ENCODE data around the gene ZFAND3. TPM values are rescaled to one million over a fixed set of nuclear protein-coding genes. Genes with fewer than 3 reads are reported as not detected.

Gene ZFAND3
- total RNA-seq, 1 experiment from 2014 or later = 107 TPM

DNA sequence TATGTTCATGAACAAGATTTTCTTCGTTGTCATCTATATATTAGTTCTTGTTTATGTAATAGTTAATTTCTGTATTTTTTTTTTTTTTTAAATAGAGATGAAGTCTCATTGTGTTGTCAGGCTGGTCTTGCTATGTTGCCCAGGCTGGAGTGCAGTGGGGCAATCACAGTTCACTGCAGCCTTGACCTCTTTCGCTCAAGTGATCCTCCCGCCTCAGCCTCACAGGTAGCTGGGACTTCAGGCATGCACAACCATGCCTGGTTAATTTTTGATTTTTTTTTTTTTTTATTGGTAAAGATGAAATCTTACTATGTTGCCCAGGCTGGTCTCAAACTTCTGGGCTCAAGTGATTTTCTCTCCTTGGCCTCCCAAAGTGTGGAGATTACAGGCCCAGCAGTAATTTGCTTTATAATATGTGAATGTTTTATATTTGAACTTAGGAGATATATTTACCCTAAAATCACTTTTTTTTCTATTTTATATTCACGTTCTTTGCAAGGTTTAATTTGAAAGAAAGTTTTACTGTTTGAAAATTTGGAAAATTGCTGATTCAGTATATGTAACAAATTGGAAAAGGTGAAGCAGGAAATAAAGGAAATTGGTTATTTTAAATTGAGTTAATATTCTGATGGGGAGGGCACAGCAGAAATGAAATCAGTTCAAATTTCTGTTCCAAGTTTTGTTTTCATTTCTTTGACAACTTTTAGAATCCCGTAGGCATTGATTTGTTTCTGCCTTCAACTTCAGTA is 56.2 kb downstream of the ZFAND3 start:
- ChIA-PET POLR2A (no interaction called here), CTCF (no interaction called here)
- H3K27ac Mint-ChIP-seq (ENCODE audit: unreplicated experiment) = no peak overlapping the region
- no peak for DNase-seq
- no peaks in the 10 kb centered on the region for H3K9me3 Mint-ChIP-seq (ENCODE audit: unreplicated experiment)
- H3K4me3 Mint-ChIP-seq (ENCODE audit: unreplicated experiment) = no peak overlapping the region
- intact Hi-C loops (cut with micrococcal nuclease; ENCODE audit: unreplicated experiment) = no loop called here
- H3K4me1 ChIP-seq = 0 out of 2 replicates have a peak, but pooled peaks cover 6% of the 10 kb centered on the region
- no TSS peak for BruUV-seq (replicated peaks)
- H3K27me3 ChIP-seq (replicated peaks; ENCODE audit: control insufficient read depth, insufficient read depth, low read length) = no peaks in the 10 kb centered on the region
- H3K36me3 Mint-ChIP-seq (ENCODE audit: insufficient read depth, unreplicated experiment) = peaks cover 17% of the 10 kb centered on the region
- TF ChIP-seq, protein P1, sequence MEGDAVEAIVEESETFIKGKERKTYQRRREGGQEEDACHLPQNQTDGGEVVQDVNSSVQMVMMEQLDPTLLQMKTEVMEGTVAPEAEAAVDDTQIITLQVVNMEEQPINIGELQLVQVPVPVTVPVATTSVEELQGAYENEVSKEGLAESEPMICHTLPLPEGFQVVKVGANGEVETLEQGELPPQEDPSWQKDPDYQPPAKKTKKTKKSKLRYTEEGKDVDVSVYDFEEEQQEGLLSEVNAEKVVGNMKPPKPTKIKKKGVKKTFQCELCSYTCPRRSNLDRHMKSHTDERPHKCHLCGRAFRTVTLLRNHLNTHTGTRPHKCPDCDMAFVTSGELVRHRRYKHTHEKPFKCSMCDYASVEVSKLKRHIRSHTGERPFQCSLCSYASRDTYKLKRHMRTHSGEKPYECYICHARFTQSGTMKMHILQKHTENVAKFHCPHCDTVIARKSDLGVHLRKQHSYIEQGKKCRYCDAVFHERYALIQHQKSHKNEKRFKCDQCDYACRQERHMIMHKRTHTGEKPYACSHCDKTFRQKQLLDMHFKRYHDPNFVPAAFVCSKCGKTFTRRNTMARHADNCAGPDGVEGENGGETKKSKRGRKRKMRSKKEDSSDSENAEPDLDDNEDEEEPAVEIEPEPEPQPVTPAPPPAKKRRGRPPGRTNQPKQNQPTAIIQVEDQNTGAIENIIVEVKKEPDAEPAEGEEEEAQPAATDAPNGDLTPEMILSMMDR (IDR thresholded peaks at IDR 0.05; ENCODE audit: insufficient read depth in 1 of 2, low read depth in 1 of 2, low read length in 1 of 2, severe bottlenecking in 1 of 2, unreplicated experiment in 1 of 2) = no peak
- peaks cover 28% of the 10 kb centered on the region for H3K4me1 Mint-ChIP-seq (ENCODE audit: low read depth, unreplicated experiment)
- no peaks in the 10 kb centered on the region for H3K27me3 Mint-ChIP-seq (ENCODE audit: insufficient read depth, unreplicated experiment)
- H3K36me3 ChIP-seq (ENCODE audit: control insufficient read depth, insufficient read depth, low read length) = peaks cover 1% of the 10 kb centered on the region; the same call in 1 of the 2 replicates
- no peaks in the 10 kb centered on the region for H3K9me3 ChIP-seq
- no peak overlapping the region for H3K4me3 ChIP-seq (ENCODE audit: low read depth, low read length)

DNA sequence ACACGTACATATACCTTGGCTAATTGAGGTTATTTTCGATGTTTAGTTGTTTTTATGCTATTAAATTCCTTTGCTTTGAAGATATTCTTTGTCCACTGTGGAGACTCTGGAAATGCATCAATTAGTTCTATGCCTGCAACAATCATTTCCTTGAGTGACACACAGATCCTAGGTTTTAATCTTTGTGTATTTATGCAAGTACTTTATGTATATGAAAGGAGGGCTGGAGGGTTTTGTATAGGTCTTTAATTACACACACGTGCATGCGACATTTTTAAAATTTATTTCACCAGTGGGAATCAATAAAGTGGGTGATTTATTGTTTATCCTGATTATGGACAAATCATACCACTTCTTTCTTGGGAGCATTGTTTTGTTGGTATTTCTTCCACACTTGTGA is 57.3 kb downstream of the ZFAND3 start:
- ChIA-PET CTCF (no interaction called here), POLR2A (no interaction called here)
- Mint-ChIP-seq H3K9me3 (ENCODE audit: unreplicated experiment) (no peaks in the 10 kb centered on the region), H3K36me3 (ENCODE audit: insufficient read depth, unreplicated experiment) (peaks cover 10% of the 10 kb centered on the region), H3K27ac (ENCODE audit: unreplicated experiment) (no peak overlapping the region), H3K4me3 (ENCODE audit: unreplicated experiment) (no peak overlapping the region), H3K27me3 (ENCODE audit: insufficient read depth, unreplicated experiment) (no peaks in the 10 kb centered on the region), H3K4me1 (ENCODE audit: low read depth, unreplicated experiment) (peaks cover 22% of the 10 kb centered on the region)
- DNase-seq = no peak
- H3K4me1 ChIP-seq = peaks cover 6% of the 10 kb centered on the region; the same call in 1 of the 2 replicates
- H3K36me3 ChIP-seq (ENCODE audit: control insufficient read depth, insufficient read depth, low read length) = peaks cover 1% of the 10 kb centered on the region; the same call in 1 of the 2 replicates
- TF ChIP-seq, protein P1 (IDR thresholded peaks at IDR 0.05; ENCODE audit: insufficient read depth in 1 of 2, low read depth in 1 of 2, low read length in 1 of 2, severe bottlenecking in 1 of 2, unreplicated experiment in 1 of 2) = no peak
- no peak overlapping the region for H3K4me3 ChIP-seq (ENCODE audit: low read depth, low read length)
- H3K27me3 ChIP-seq (replicated peaks; ENCODE audit: control insufficient read depth, insufficient read depth, low read length) = no peaks in the 10 kb centered on the region
- H3K9me3 ChIP-seq = no peaks in the 10 kb centered on the region
- no TSS peak for BruUV-seq (replicated peaks)
- intact Hi-C loops (cut with micrococcal nuclease; ENCODE audit: unreplicated experiment) = no loop called here

DNA sequence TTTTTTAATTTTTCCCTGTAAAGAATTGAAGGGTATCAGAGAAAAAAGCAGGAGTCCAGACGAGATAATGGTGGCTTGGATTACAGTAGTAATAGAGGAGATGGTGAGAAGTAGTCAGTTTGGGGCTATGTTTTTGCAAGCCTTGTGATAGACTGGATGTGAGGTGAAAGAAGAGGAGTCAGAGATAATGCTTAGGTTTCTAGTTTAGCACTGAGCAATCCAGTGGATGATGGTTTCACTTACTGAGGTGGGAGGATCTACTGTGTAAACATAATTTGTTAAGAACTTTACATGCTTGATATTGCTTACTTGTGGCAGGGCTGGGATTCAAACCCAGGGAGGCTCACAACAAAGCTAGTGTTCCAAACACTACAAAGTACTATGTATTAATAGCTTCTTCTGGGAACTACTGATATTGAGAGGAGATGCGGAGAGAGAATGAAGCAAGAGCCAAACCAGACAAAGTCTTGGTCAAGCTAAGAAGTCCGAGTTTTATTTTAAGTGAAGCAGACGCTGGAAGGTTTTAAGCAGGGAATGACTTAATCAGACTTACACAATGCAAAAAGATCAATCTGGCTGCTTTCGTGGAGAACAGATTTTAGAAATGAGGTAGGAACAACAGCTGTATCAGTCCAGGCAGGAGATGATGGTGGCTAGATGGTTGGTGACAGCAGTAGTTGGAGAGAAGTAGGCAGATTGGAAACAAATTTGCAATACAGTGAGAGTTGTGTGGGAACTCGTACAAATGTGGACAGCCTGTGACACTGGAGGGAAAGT is 58.0 kb downstream of the ZFAND3 start:
- Mint-ChIP-seq H3K27ac (ENCODE audit: unreplicated experiment) (no peak overlapping the region), H3K4me1 (ENCODE audit: low read depth, unreplicated experiment) (peaks cover 28% of the 10 kb centered on the region), H3K36me3 (ENCODE audit: insufficient read depth, unreplicated experiment) (peaks cover 6% of the 10 kb centered on the region), H3K4me3 (ENCODE audit: unreplicated experiment) (no peak overlapping the region), H3K9me3 (ENCODE audit: unreplicated experiment) (no peaks in the 10 kb centered on the region), H3K27me3 (ENCODE audit: insufficient read depth, unreplicated experiment) (no peaks in the 10 kb centered on the region)
- BruUV-seq (replicated peaks) = no TSS peak
- intact Hi-C loops (cut with micrococcal nuclease; ENCODE audit: unreplicated experiment) = no loop called here
- ChIA-PET POLR2A (no interaction called here), CTCF (interaction anchor here (0.6 kb wide), 1 partner anchor 86 kb away, joined by 11 read pairs; no protein-coding TSS in a partner anchor)
- no peak for DNase-seq
- Histone ChIP-seq H3K27me3 (replicated peaks; ENCODE audit: control insufficient read depth, insufficient read depth, low read length) (no peaks in the 10 kb centered on the region), H3K4me3 (ENCODE audit: low read depth, low read length) (no peak overlapping the region), H3K9me3 (no peaks in the 10 kb centered on the region), H3K36me3 (ENCODE audit: control insufficient read depth, insufficient read depth, low read length) (peaks cover 1% of the 10 kb centered on the region; the same call in 1 of the 2 replicates), H3K4me1 (peaks cover 11% of the 10 kb centered on the region)
- TF ChIP-seq, protein P1 (IDR thresholded peaks at IDR 0.05; ENCODE audit: insufficient read depth in 1 of 2, low read depth in 1 of 2, low read length in 1 of 2, severe bottlenecking in 1 of 2, unreplicated experiment in 1 of 2) = no peak

Measured in Caco-2 (cell line).